Activated T-helper 2 cell treated with anti-CD3 and anti-CD28 coated beads, Interferon-gamma antibody, Interleukin-2, Interleukin-4, amounts not matched to agents 10 μg/mL and 5 μg/mL and 100 μg/mL, durations not matched to agents 14 hours and 24 hours and 36 hours (primary cell): ENCODE data around the gene TTF2. TPM values are rescaled to one million over a fixed set of nuclear protein-coding genes. Genes with fewer than 3 reads are reported as not detected.
"Not testable (repeated sequence)": the region's sequence is repeated elsewhere in the genome, so short reads cannot be mapped to it uniquely, and the experiment has no call there.

Experiments used
- DNase-seq: peaks from one replicate; pipeline ENCODE4 v3.0.0; 2021; ENCODE audit warnings: low spot score
- H3K27ac Mint-ChIP-seq: one replicate; pipeline ENCODE4 v1.8.0; 2021; ENCODE audit warnings: mixed read lengths
- H3K27me3 Mint-ChIP-seq: one replicate; pipeline ENCODE4 v1.8.0; 2021; ENCODE audit warnings: low read depth, mixed read lengths
- H3K36me3 Mint-ChIP-seq: one replicate; pipeline ENCODE4 v1.8.0; 2021; ENCODE audit warnings: low read depth, mixed read lengths
- H3K4me1 Mint-ChIP-seq: one replicate; pipeline ENCODE4 v1.8.0; 2021; ENCODE audit warnings: low read depth, mixed read lengths
- H3K4me3 Mint-ChIP-seq: one replicate; pipeline ENCODE4 v1.8.0; 2021; ENCODE audit warnings: low read depth, mild to moderate bottlenecking, moderate library complexity, mixed read lengths
- H3K9me3 Mint-ChIP-seq: one replicate; pipeline ENCODE4 v1.8.0; 2021; ENCODE audit warnings: mixed read lengths
- intact Hi-C: fragments of 100-400 bp; cut with micrococcal nuclease; formaldehyde crosslinking; loops from one replicate; pipeline ENCODE4 v1.15.1; 2023
- total RNA-seq: library from RNA; stranded (reverse); gene quantifications from 2 replicates; pipeline ENCODE4 v1.2.3, GENCODE V29; 2022

TTF2 gene
- total RNA-seq, 1 donor from 2014 or later = 98.4 TPM

GRCh38 chr1:117098287-117098890, 38.3 kb downstream of the TTF2 start:
- intact Hi-C loops = no loop called here
- Mint-ChIP-seq H3K4me1 (peaks cover 8% of the 10 kb centered on the region), H3K27ac (no peak overlapping the region), H3K9me3 (no peaks in the 10 kb centered on the region), H3K36me3 (peaks cover 83% of the 10 kb centered on the region), H3K27me3 (no peaks in the 10 kb centered on the region), H3K4me3 (no peak overlapping the region)
- DNase-seq = no peak

DNA sequence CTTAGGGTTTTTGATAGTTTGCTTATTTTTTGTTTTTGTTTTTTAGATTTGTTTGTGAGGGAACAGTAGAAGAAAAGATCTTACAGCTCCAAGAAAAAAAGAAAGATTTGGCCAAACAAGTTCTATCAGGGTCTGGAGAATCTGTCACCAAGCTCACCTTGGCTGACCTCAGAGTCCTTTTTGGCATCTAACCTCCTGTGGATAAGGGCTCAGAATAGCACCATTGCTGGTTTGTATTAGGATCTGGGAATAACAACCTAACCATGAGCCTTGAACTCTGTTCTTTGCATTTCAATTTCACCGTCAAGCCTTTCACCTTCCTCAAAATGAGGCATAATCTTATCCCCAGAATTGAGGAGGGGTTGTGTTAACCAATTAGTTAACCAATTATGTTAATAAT, 41.2 kb downstream of the TTF2 start:
- Mint-ChIP-seq H3K9me3 (no peaks in the 10 kb centered on the region), H3K36me3 (peaks cover 83% of the 10 kb centered on the region), H3K27me3 (no peaks in the 10 kb centered on the region), H3K4me1 (no peaks in the 10 kb centered on the region), H3K27ac (no peak overlapping the region), H3K4me3 (no peak overlapping the region)
- intact Hi-C loops = no loop called here
- no peak for DNase-seq

DNA sequence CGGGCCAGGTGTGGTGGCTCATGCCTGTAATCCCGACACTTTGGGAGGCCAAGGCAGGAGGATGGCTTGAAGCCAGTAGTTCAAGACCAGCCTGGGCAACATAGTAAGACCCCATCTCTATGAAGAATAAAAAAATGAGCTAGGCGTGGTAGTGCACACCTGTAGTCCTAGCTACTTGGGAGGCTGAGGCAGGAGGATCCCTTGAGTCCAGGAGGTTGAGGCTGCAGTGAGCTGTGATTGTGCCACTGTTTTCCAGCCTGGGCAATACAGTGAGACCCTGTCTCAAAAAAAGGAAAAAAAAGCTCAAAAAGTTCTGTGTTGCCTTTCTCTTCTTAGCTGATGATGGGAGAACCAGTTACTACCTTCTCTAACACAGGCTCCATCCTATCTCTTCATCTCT, 41.7 kb downstream of the TTF2 start:
- H3K4me1 Mint-ChIP-seq, H3K27me3 Mint-ChIP-seq, H3K27ac Mint-ChIP-seq, intact Hi-C loops, DNase-seq, H3K9me3 Mint-ChIP-seq, H3K4me3 Mint-ChIP-seq: not testable (repeated sequence)
- H3K36me3 Mint-ChIP-seq = peaks cover 83% of the 10 kb centered on the region

DNA sequence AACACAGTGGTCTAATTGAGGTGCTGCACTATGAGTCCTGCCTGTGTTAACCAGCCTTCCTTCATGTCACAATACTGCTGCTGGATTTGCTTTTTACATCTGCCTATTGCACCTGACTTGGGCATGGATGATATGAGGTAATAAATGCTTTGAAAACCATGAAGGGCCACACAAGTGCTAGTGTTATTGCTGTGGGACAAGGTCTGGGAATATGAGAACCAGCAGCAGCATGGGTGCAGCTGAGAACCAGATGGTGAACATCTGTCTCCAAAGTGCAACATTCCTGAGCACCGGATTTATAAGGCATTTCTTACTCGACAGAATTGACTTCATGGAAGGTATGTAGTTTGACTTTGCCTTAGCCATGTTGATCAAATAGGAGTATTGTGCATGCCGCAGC, 44.9 kb downstream of the TTF2 start:
- no peak for DNase-seq
- Mint-ChIP-seq H3K27me3 (no peaks in the 10 kb centered on the region), H3K4me3 (no peak overlapping the region), H3K36me3 (peaks cover 71% of the 10 kb centered on the region), H3K27ac (no peak overlapping the region), H3K9me3 (no peaks in the 10 kb centered on the region), H3K4me1 (no peaks in the 10 kb centered on the region)
- intact Hi-C loops = no loop called here

DNA sequence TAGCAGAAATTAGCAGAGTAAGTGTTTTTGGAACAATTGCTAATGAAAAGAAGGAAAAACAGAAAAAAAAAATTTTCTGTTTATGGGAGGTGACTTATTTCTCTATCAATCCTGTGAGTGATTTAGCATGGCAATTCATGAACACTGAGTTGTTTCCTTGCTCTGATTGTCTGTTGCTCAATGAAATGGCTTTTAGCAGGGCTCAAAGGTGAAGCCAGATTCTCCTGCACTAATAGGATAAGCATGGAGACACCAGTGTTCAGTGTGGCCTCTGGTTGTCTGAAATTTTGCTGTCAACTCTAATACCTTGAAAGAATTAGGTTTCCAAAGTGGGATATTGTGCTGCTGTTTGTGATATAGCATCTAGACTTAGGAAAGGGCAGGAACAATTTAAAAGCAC, 45.6 kb downstream of the TTF2 start:
- DNase-seq = no peak
- Mint-ChIP-seq H3K4me1 (peaks cover 2% of the 10 kb centered on the region), H3K27ac (no peak overlapping the region), H3K9me3 (no peaks in the 10 kb centered on the region), H3K4me3 (no peak overlapping the region), H3K36me3 (peaks cover 64% of the 10 kb centered on the region), H3K27me3 (no peaks in the 10 kb centered on the region)
- intact Hi-C loops = no loop called here

GRCh38 chr1:117106478-117106877, 46.4 kb downstream of the TTF2 start:
- peaks cover 57% of the 10 kb centered on the region for H3K36me3 Mint-ChIP-seq

GRCh38 chr1:117107364-117107763, 47.2 kb downstream of the TTF2 start:
- no peak overlapping the region for H3K27ac Mint-ChIP-seq
- no peaks in the 10 kb centered on the region for H3K9me3 Mint-ChIP-seq
- H3K4me1 Mint-ChIP-seq = peaks cover 4% of the 10 kb centered on the region
- no peak overlapping the region for H3K4me3 Mint-ChIP-seq
- no peak for DNase-seq
- no peaks in the 10 kb centered on the region for H3K27me3 Mint-ChIP-seq
- H3K36me3 Mint-ChIP-seq = peaks cover 48% of the 10 kb centered on the region
- intact Hi-C loops = no loop called here

More at GRCh38 chr1:117106478-117106877, 46.4 kb downstream of the TTF2 start:
- H3K27me3 Mint-ChIP-seq = no peaks in the 10 kb centered on the region
- H3K4me1 Mint-ChIP-seq = peaks cover 4% of the 10 kb centered on the region
- DNase-seq = no peak
- H3K27ac Mint-ChIP-seq = no peak overlapping the region
- H3K4me3 Mint-ChIP-seq = no peak overlapping the region
- no peaks in the 10 kb centered on the region for H3K9me3 Mint-ChIP-seq
- intact Hi-C loops = no loop called here

- Mint-ChIP-seq H3K4me3 (no peak overlapping the region), H3K27ac (no peak overlapping the region), H3K27me3 (no peaks in the 10 kb centered on the region), H3K9me3 (no peaks in the 10 kb centered on the region), H3K36me3 (peaks cover 25% of the 10 kb centered on the region), H3K4me1 (peaks cover 4% of the 10 kb centered on the region)
- no peak for DNase-seq
- intact Hi-C loops = no loop called here
These were observed 50.6 kb downstream of the TTF2 start for GRCh38 chr1:117110774-117111173.

GRCh38 chr1:117112047-117112717, 52.1 kb downstream of the TTF2 start:
- Mint-ChIP-seq H3K27me3 (no peaks in the 10 kb centered on the region), H3K9me3 (no peaks in the 10 kb centered on the region), H3K4me3 (no peak overlapping the region), H3K4me1 (peaks cover 4% of the 10 kb centered on the region), H3K36me3 (peaks cover 11% of the 10 kb centered on the region), H3K27ac (no peak overlapping the region)
- no peak for DNase-seq
- intact Hi-C loops = no loop called here

DNA sequence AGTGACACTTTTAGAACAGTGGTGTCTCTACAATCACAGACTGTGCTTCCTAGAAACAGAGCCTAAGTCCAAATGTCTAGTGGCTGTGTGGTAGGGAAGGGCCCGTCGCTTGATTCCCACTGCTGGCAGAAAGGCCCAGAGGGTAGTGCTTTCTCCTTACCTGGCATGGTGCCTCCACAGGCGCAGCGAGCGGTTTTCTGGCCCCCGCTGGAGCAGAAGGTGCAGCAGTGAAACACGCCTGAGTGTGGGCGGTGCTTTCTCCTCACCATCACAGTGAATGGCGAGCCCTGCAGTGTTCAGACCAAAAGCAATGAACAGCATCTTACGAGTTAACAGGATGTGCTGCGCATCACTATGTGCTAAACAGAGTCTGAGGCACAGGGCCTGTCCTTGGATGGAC, 53.1 kb downstream of the TTF2 start:
- Mint-ChIP-seq H3K27ac (no peak overlapping the region), H3K9me3 (no peaks in the 10 kb centered on the region), H3K4me3 (no peak overlapping the region), H3K36me3 (peaks cover 3% of the 10 kb centered on the region), H3K27me3 (no peaks in the 10 kb centered on the region), H3K4me1 (peaks cover 4% of the 10 kb centered on the region)
- intact Hi-C loops = no loop called here
- DNase-seq = no peak

DNA sequence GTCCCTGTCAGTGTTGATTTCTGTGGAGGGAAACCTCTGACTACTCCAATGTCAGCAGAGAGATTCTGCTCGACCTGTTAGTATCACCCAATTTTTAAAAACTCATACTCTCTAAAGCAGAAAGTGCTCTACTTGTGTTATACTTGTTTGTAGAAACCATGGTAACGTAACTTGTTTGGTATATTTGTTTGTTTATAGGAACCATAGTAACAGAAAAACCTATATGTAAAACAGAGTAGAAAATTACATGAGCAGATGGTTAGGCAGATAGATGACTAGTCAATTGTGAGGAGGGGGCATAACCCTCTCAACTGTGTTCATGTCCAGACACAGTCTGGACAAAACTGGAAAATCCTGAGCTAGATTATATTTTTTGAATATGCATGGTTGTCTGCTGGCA, 54.8 kb downstream of the TTF2 start:
- no peaks in the 10 kb centered on the region for H3K9me3 Mint-ChIP-seq
- DNase-seq = no peak
- no peak overlapping the region for H3K27ac Mint-ChIP-seq
- H3K36me3 Mint-ChIP-seq = no peaks in the 10 kb centered on the region
- peaks cover 4% of the 10 kb centered on the region for H3K4me1 Mint-ChIP-seq
- H3K27me3 Mint-ChIP-seq = no peaks in the 10 kb centered on the region
- no peak overlapping the region for H3K4me3 Mint-ChIP-seq
- intact Hi-C loops = no loop called here

DNA sequence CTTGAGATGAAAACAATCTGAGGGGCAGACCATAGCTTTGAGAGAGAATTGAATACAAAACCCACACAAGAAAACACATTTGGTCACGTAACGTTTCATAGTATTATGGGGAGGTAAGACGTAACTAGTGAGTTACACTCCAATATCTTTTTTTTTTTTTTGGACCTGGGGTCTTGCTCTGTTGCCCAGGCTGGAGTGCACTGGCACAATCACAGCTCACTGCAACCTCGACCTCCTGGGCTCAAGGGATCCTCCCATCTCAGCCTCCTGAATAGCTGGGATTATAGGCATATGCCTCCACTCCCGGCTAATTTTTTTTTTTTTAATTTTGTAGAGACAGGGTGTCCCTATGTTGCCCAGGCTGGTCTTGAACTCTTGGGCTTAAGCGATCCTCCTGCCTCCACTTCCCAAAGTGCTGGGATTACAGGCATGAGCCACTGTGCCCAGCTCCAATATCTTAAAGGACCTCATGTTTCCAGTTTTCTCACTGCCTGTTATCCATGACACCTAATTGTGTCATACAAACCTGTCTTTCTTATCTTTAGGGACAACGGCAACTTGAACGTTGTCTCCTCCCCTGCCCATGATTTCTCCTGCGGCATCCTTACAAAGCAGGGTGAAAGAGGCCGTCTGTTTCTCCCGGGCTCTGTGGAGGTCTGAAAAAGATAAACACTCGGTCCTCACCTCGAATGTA, 56.1 kb downstream of the TTF2 start:
- intact Hi-C loops = no loop called here
- H3K27me3 Mint-ChIP-seq = peaks cover 5% of the 10 kb centered on the region
- H3K4me1 Mint-ChIP-seq = peaks cover 5% of the 10 kb centered on the region
- no peaks in the 10 kb centered on the region for H3K36me3 Mint-ChIP-seq
- no peak for DNase-seq
- no peak overlapping the region for H3K4me3 Mint-ChIP-seq
- no peak overlapping the region for H3K27ac Mint-ChIP-seq
- H3K9me3 Mint-ChIP-seq = no peaks in the 10 kb centered on the region

- H3K36me3 Mint-ChIP-seq = no peaks in the 10 kb centered on the region
- no peak for DNase-seq
- no peak overlapping the region for H3K4me3 Mint-ChIP-seq
- H3K27me3 Mint-ChIP-seq = peaks cover 5% of the 10 kb centered on the region
- intact Hi-C loops = no loop called here
- H3K27ac Mint-ChIP-seq = no peak overlapping the region
- peaks cover 5% of the 10 kb centered on the region for H3K4me1 Mint-ChIP-seq
- no peaks in the 10 kb centered on the region for H3K9me3 Mint-ChIP-seq
These were observed 56.6 kb downstream of the TTF2 start for GRCh38 chr1:117116784-117117130.
